Cerebellar nuclear complex (tissue), 1 donor: ENCODE measurements around the gene SEC22A.

ENCODE experiments used
- DNase-seq, 2 experiments: peaks; one replicate each; lab custom pipeline; 2025; lab: John Stamatoyannopoulos, UW

SEC22A gene, protein sequence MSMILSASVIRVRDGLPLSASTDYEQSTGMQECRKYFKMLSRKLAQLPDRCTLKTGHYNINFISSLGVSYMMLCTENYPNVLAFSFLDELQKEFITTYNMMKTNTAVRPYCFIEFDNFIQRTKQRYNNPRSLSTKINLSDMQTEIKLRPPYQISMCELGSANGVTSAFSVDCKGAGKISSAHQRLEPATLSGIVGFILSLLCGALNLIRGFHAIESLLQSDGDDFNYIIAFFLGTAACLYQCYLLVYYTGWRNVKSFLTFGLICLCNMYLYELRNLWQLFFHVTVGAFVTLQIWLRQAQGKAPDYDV

DNA sequence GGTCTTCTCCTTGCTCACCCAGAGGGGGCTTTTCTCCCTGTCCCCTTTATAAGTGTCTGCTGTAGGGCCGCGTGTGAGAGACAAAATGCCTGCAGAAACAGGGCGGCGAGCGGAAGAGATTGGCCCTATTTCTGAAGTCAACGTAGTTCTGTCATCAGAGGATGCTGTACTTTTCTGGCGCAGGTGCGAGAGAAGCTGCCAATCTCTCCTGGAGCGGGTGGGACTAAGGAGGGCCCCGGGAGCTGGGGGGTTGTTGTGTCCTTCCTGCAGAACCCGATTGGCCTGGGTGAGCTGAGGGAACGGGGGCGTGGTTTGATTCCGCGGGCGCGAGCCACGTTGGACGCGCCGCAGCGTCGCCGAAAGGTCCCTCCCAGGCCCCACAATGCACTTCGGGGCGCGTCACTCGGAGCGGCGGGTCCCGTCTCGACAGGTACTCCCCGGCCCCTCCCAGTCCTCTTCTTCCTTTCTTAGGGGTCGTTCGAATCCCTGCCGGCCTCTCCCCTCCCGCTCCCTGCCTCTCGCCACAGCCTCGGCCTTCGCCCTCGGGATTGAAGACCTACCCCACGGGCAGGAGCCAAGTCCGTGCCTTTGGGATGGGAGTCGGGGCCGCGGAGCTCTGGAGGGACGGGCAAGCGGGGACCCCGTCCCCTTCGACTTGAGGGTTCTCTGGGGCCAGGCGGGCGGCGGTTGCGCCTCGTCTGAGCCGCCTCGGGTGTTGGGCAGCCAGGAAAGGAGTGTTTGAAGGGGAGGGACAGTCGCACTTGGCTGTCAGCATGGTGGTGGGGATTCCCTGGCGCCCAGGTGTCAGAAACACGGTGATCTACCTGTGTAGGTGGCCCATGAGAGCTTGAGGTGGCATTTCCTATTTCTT, at the start of gene SEC22A:
TSS of gene SEC22A (plus strand) at position 387 of the 871 bp plus-strand sequence. CDS start 7,275 bp downstream, outside the sequence.
- peak; percentile 78 to 95 for DNase-seq

DNA sequence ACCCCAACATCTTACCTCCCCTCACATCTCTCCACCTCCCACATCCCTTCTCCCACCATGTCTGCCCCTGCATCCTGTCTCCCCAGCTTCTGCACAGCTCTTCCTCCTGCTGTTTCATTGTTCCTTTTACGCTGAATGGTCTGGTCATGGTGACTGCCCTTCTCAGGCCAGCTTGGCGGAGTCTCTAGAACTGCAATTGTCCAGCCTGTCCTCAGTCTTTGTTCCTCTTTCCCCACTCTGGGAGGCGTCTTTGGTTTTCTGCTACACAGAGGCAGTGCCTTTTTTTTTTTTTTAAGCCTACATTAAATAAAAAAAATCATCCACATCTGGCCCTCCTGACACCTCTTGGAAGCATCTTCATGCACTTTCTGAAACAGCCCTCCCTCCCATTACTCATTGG, 49.1 kb upstream of the SEC22A start:
- DNase-seq, result no peak

DNA sequence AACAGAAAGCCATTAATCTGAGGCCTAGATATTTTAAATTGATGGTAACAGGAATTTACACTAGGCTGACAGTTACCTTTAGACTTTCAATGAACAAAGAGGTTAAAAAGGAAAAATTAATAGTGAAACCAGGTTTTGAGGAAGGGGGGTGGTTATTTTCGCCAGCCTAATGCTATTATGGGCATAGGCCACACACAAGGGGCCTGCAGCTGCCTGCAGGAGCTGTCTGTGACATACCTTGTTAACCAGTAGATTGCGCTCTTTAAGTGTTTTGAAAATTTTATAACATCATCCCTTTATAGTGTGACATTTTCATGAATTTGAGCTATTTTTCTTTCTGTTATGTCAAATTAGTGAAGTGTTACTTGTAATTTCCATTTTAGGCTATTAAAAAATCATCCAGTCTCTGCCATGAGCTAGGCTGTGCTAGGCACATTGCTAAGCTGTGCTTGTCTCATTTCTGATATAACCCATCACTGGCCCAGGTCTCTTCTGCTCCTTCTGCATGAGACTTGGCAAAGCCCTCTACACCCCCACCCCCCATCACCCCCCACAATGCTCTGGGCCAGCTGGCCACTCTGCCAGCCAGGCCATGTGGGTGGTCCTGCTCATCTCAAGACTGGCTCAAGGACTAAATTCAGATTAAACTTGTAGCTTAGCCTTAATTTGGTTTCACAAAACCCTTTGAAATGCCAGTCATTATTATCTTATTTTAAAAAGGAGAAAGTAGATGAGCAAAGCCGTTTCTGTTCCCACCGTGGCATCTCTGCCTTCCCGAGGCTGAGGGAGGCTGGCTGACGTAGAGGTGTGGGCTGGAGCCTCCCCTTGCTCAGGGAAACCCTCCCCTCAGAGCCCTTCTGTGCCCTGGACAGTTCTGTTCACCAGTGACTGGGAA, 48.4 kb upstream of the SEC22A start:
- DNase-seq, result no peak

DNA sequence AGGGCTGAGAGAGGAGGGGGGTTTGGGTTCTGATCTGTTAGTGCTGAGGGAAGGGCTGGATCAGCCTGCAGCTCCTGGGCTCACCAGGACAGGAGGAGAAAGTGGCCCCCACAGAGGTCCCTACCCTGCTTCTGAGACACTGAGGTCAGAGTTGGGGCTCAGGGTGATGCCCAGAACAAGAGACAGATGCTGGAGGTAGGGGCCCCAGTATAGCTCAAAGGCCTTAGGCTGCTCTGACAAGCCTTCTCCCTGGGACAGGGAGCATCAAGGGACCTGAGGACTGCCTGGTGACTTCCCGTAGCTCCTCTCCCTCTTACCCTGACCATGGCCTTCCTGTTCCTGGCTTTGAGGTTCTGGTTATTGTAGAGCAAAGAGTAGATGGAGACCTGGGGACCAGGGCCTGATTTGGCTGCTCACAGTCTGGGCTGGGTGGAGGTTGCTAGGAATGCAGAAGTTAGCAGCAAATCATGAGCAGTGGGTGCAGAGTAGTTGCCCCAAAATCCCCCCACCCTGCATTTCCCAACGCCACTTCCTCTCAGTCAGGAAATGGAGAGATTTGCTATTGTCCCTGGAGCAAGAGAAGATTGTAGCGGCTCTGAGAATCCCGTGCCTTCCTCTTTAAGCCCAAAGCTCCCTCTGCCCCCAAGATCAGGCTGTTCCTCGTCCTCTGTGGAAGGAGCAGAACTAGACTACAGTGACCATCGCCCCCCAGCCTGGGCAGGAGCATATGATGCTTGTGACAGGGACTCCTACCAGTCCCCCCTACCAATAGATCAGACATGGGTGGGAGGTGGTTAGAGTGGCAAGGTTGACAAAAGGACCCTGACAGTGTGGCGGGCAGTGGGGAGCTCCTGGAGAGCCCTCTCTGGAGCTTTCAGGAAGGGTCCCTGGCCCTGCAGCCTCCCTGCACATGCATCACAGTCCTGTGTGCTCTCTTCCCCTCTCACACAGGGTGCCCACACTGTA, 47.4 kb upstream of the SEC22A start:
- DNase-seq, result no peak

DNA sequence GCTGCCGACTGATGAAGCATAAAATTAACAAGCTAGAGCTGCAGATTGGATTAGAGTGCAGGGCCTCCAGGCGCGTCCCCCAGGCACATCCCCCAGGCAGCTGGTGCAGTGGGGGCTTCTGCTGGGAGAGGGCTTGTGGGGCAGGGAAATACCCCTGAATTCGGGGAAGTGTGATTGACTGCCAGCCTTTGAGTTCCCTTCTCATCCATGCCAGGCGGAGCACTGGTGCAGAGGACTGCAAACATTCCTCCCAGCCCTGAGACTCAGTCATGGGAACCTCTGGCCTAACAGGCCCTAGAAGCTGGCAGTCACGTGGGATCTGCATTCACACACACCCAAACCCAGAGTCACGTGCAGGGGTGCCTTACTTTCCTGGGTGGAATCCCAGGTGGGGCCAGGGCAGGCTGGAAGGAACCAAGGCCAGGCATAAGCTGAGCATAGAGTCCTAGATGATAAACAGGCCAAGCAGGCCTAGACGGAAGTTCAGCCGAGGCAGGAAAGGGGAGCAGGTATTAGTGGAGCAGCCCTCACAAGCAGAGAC, 46.2 kb upstream of the SEC22A start:
- DNase-seq, result no peak

DNA sequence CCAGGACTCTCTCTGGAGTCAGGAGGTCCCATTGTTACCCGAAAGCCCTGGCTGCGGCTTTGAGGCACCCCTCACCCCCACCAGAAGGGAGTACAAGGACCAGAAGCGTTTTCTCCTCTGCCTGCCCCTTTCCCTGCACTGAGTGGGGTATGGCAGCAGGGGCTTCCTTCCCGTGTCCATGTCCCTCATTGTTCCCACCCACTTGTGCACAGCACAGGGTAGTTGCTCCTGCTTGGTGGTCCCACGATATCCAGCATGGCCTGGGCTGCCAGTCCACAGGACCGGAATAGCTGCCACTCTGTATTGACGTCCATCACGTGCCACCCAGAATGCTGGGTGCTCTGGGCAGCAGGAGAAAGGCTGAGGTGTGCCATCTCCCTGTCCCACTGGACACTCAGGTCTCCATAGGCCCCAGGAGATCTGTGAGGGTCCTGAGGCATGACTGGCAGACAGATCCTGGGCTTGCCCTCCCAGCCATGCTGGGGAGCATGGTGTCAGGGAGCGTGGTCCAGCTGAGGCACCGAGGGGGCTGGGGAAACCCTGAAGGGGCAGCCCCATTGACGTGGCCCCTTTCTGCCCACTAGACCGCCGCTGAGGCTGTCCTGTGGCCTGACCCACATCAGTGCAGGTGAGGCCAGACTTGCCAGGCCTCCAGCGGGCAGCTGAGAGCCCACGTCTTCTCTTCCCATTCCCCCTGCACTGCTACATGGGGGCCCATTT, 45.3 kb upstream of the SEC22A start:
- no peak for DNase-seq

DNA sequence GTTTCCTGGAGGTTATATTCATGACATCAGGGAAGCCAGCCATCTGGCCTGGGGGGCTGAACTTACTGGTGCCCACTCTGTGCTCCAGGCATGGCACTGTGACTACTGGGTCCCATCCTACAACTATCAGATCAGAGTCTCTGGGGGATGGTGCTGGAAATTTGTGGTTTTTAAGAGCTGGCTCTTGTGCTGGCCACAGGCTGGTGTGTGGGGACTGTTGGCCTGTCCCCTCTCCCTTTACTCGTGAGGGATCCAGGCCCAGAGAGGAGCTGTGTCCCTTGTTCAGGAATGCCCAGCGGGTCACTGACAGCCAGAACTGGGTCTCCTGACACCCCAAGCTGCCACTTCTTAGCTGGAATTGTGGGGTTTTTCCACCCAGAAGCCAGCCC, 44.5 kb upstream of the SEC22A start:
- no peak for DNase-seq

DNA sequence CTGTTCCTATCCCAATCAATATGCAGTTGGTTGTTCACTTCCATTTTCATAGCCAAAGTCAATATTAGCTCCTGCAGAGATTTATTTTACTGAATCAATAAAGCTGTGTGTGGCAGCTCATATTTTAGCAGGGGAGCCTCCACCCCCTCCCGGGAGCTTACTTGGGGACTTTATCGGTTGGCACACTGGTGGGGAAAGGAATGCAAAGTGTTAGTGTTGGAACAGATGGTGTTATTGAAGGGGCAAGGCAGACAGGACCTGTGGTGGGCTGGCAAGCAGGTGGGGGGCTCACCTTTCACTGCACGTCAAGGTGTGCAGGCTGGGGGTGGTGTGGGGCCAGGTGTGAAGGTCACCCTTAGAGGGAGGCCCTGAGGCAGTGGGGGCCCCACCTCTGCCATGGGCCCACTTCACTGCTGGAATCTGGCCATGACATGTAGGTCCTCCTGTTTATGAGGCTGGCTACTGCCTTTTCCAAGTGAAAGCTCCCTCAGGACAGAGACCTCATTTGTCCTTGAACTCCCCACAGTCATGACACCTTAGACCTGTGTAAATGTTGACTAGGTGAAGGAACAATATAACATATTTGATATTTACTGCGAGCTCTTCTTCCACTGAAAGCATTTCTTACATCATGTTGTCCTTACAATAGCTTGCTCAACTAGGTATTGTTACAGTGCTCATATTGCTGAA, 44.0 kb upstream of the SEC22A start:
- no peak for DNase-seq

DNA sequence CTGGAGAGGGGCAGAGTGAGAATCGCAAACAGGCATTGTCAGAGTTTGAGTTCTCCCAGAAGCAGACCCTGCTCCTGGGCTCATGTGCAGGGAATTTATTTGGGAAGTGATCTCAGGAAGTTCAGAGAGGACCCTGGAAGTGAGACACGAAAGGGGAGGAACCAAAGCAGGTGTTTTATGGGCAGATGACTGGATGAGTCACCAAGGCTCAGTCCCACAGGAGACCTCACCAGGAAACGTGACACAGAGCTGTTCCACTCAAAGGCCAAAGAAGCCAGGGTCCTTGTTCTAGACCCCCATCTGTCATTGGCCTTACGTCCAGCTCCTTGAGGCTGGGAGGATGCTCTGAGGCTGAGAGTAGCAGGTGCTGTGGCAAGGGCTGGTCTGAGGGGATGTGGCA, 43.4 kb upstream of the SEC22A start:
- DNase-seq, result no peak

DNA sequence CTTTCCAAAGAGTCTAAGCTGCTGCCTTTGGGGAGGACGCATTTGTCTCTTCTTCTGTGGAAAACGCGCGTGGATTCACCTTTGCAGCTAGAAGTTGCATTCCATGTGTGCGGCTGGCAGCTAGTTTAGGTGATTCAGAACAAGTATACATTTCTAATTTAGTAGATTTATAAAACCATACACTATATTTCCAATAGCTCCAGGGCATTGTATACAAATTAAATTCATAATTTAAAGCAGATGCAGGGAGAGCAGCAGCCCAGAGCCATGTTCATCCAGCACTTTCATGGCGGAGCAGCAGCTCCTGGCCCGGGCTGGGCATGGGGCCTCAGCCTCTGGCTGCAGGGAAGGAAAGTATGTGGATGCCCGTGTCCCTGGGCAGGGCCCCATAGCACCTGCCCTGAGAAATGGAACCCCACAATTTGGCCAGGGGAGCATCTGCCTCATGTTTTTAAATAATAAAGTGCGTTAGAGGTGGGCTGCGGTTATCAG, 42.8 kb upstream of the SEC22A start:
- no peak for DNase-seq

DNA sequence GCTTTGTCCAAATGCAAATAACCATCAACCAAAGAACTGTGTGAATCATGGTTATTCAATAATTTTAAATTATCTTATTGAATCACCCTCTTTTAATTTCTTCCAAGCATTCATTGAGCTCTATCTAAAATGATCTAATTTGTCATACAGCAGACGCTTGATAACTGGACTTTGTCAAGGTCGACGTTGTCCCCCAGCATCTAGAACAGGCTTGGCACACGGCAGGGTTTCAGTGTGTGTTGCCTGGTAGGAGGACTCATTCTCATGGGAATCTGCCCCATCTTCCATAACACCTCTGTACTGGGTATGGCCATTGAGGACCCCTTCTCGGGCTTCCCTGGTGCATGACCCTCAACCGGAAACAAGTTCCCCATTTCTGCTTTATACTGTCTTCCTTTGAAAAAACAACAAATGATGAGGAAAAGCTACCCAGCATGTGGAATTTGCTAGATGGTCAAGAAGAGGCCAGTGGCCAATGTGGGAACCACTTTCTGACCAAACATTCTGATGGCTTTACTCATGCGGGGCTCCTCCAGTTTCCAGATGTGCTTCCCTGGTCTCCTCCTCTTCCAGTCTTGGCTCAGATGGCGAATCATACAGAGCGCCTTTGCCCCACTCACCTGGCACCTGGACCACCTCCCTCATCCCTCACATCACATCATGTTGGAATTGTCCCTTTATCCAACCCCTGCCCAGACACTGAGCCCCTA, 41.7 kb upstream of the SEC22A start:
- no peak for DNase-seq

DNA sequence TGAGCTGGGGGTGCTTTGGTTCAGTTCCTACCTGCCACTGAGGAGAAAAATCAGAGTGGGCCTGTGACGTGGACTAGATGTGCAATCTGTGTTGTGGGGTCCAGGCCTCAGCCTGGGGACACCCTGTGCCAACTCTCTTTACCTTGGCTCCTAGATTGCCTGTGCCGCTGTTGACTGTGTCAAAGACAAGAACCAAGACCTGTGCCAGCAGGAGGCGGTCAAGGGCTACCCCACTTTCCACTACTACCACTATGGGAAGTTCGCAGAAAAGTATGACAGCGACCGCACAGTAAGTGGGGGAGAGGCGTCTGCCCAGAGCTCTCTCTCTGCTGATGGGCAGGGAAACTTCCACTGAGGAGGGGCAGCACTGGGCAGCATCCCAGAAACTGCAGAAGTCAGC, 40.6 kb upstream of the SEC22A start:
- no peak for DNase-seq

DNA sequence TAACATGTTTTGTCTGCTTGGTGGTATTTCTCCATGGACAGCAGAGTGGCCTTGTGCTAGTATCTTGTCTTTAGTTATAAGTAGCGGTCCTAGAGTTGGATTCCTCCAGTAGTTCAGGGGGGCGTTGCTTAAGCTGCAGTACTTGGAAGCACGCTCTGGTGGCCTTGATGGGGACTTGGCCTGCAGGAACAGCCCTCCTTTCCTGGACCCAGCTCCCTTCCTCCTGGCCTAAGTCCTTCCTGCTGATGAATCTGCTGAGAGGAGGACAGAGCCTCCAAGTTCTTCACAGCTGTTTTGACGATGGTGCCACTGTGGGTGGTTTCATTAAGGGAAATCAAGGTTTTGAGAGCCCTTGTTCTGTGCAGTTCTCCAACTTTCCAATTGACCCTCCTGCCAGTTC, 38.6 kb upstream of the SEC22A start:
- DNase-seq, result no peak

DNA sequence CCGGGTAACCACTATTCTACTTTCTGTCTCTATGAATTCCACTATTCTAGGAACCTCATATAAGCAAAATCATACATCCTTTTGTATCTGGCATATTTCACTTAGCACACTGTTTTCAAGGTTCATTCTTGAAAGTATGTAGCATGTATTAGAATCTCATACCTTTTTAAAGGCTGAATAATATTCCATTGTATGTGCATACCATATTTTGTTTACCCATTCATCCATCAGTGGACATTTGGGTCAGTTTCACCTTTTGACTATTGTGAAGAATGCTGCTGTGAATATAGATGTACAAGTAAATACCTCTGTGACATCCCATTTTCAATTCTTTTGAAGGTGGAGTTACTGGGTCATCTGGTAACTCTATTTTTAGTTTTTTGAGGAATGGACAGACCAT, 36.6 kb upstream of the SEC22A start:
- no peak for DNase-seq

DNA sequence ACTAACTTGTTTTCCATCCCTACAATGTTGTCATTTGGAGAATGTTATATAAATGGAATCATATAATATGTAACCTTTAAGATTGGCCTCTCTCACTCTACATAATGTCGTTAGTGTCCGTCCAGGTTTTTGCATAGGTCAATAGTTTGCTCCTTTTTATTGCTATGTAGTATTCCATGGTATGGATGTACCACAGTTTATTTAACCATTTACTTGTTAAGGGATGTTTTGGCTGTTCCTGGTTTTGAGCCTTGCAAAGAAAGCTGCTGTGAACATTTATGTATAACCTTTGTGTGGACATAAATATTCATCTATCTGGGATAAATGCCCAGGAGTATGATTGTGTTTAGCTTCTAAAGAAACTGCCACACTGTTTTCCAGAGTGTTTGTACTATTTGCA, 34.1 kb upstream of the SEC22A start:
- DNase-seq, result no peak

DNA sequence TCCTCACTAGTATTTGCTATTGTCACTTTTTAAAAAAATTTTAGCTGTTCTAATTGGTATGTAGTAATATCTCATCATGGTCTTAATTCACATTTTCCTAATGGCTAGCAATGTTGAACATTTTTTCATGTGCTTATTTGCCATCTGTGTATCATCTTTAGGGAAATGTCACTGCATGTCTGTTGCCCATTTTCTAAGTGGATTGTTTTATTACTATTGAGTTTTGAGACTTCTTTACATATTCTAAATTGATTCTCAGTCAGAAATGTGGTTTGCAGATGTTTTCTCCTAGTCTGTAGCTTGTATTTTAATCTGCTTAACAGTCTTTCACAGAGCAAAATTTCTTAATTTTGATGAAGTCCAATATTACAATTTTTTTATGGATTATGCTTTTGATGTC, 33.6 kb upstream of the SEC22A start:
- no peak for DNase-seq

DNA sequence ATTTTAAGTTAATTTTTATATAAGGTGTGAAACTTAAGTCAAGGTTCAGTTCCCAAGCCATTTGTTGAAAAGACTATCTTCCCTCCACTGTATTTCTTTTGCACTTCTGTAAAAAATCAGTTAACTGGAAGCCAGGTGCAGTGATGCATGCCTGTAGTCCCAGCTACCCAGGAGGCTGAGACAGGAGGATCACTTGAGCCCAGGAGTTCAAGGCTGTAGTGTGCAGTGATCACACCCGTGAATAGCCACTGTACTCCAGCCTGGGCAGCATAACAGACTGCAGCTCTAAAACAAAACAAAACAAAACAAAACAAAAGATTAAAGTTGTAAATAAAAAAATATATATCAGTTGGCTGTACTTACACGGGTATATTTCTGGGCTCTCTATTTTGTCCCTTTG, 33.1 kb upstream of the SEC22A start:
- no peak for DNase-seq

DNA sequence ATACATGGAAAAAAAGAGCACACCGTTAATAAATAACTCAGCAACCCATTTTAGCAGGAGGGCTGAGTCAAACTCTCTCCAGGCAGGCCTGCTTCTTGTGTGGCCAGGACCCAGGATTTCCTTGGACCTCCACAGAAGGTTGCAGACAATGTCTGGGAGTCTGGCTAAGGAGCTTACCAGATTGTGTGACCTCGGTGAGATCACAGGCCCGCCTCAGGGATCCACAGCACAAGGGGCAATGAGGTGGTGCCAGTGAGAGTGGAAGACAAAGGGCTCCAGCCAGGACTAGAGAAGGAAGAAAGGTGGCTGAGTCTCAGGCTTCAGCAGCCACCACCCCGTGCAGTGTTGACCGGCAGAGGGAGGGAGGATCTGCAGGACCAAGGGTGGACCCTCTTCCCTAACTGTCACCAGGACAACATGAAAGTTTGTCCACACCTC, 32.2 kb upstream of the SEC22A start:
- DNase-seq, result no peak

DNA sequence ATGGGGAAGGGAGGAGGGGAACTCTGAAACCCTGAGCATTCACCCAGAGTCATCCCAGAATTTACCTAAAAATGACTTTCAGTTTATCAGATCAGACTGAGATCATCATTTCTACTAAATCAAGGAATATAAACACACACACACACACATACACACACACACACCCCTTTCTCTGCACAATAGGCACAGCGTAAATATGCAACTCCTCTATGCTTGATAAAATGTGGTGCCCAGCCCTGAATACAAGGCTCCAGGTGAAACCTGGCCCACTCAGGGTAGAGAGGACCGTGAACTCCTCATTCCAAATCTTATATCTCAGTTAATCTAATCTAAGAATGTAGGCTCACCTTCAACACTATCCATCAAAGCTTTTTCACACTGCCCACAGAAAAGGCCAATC, 31.8 kb upstream of the SEC22A start:
- no peak for DNase-seq
